ENCODE data around the gene ATG4A. TPM values are rescaled to one million over a fixed set of nuclear protein-coding genes. Genes with fewer than 3 reads are reported as not detected.

The ATG4A gene
- total RNA-seq, 2 experiments from 2014 or later, result 6.5 to 9.2 TPM

GRCh38 chrX:108071578-108071977 lies 20.0 kb upstream of the ATG4A start:
- Mint-ChIP-seq H3K36me3 (ENCODE audit: low read depth) (no peaks in the 10 kb centered on the region), H3K27ac (no peak overlapping the region), H3K4me1 (ENCODE audit: low read depth) (peaks cover 4% of the 10 kb centered on the region), H3K27me3 (no peaks in the 10 kb centered on the region), H3K9me3 (no peaks in the 10 kb centered on the region), H3K4me3 (no peak overlapping the region)
- TF ChIP-seq CTCF (IDR thresholded peaks at IDR 0.05), result no peak
- CTCF ChIA-PET, result interaction anchor here (1.0 to 2.0 kb wide), 6 partner anchors 11 to 121 kb away, joined by 3 to 23 read pairs (median 5); no protein-coding TSS in a partner anchor
- peak; percentile 10 for DNase-seq
- POLR2A ChIA-PET, result no interaction called here
- ATAC-seq, result no peak
- intact Hi-C loops (cut with micrococcal nuclease), result loop anchor here (5.0 kb wide), 1 partner anchor 49 kb away; no protein-coding TSS in a partner anchor

DNA sequence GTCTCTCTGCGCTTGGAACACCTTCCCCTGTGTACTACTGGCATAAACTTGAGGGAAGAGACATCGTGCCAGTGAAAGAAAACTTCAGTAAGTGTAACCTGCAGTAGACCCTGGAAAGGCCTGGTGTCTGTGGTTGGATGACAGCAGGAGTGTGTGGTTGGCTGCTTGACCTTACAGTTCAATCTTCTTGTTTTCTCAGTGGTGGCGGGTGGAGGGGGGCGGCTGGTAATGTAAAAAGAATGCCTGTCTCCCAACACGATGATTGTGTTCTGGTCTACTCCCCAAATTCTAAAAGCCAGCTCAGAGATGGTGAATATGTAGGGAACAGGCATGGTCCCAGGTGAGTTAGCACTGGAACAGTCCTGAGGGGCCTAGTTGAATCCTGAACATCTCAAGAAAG lies 18.8 kb upstream of the ATG4A start:
- no peaks in the 10 kb centered on the region for H3K9me3 Mint-ChIP-seq
- H3K36me3 Mint-ChIP-seq (ENCODE audit: low read depth), result no peaks in the 10 kb centered on the region
- ATAC-seq (no peak), DNase-seq (no peak)
- no peak for TF ChIP-seq CTCF (IDR thresholded peaks at IDR 0.05)
- H3K27me3 Mint-ChIP-seq, result no peaks in the 10 kb centered on the region
- POLR2A ChIA-PET, result no interaction called here
- CTCF ChIA-PET, result interaction anchor here (0.6 to 0.7 kb wide), 2 partner anchors 66 to 362 kb away, joined by 3 read pairs; no protein-coding TSS in a partner anchor
- peaks cover 4% of the 10 kb centered on the region for H3K4me1 Mint-ChIP-seq (ENCODE audit: low read depth)
- H3K4me3 Mint-ChIP-seq, result no peak overlapping the region
- intact Hi-C loops (cut with micrococcal nuclease), result loop anchor here (5.0 kb wide), 1 partner anchor 50 kb away; no protein-coding TSS in a partner anchor
- H3K27ac Mint-ChIP-seq, result no peak overlapping the region

DNA sequence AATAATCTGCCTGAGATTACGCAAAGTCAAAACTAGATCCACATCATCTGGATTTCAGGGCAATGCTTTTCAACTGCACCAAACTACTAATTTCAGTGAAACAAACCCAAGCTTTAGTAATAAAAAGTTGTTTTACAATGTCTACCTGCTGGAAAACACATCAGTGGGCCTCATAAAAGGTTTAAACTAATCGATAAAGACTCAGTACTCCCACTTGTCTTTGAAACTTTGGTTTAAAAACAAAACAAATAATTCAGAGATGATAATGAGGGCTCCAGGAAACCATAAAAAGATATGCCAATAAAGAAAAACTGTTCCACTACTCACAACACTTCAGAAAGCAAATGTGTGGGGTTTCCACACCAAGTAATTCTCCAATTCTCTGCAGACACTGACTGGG lies 10.5 kb upstream of the ATG4A start:
- ATAC-seq (no peak), DNase-seq (no peak)
- H3K9me3 Mint-ChIP-seq, result no peaks in the 10 kb centered on the region
- intact Hi-C loops (cut with micrococcal nuclease), result no loop called here
- CTCF ChIA-PET, result interaction anchor here (1.4 kb wide), 1 partner anchor 11 kb away, joined by 3 read pairs; no protein-coding TSS in a partner anchor
- no peaks in the 10 kb centered on the region for H3K4me1 Mint-ChIP-seq (ENCODE audit: low read depth)
- H3K27me3 Mint-ChIP-seq, result no peaks in the 10 kb centered on the region
- no peak overlapping the region for H3K27ac Mint-ChIP-seq
- no peak overlapping the region for H3K4me3 Mint-ChIP-seq
- H3K36me3 Mint-ChIP-seq (ENCODE audit: low read depth), result peaks cover 7% of the 10 kb centered on the region
- no peak for TF ChIP-seq CTCF (IDR thresholded peaks at IDR 0.05)
- POLR2A ChIA-PET, result interaction anchor here (1.4 kb wide), 1 partner anchor 13 kb away, joined by 3 read pairs; no protein-coding TSS in a partner anchor

DNA sequence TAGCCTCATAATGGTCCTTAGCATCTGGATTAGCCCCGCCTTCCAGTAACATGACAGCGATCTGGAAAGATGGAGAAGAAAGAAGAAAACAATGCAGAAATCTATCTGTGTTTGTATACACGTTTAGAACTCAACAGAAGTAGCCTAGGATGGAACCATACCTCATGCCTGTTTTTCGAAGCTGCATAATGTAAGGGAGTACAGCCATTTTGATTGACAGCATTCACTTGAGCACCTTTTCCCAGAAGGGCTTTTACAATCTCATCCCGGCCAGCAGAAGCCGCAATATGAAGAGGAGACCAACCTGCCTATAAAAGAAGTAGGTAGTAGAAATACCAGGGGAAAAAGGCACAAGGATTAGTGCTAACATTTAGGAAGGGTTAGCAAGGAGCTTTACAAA lies 3.8 kb upstream of the ATG4A start:
- peaks cover 12% of the 10 kb centered on the region for H3K4me1 Mint-ChIP-seq (ENCODE audit: low read depth)
- no peaks in the 10 kb centered on the region for H3K9me3 Mint-ChIP-seq
- intact Hi-C loops (cut with micrococcal nuclease), result no loop called here
- TF ChIP-seq CTCF (IDR thresholded peaks at IDR 0.05), result no peak
- POLR2A ChIA-PET, result no interaction called here
- no peak overlapping the region for H3K4me3 Mint-ChIP-seq
- no peaks in the 10 kb centered on the region for H3K27me3 Mint-ChIP-seq
- H3K36me3 Mint-ChIP-seq (ENCODE audit: low read depth), result peaks cover 11% of the 10 kb centered on the region
- ATAC-seq (no peak), DNase-seq (no peak)
- H3K27ac Mint-ChIP-seq, result no peak overlapping the region
- CTCF ChIA-PET, result no interaction called here

GRCh38 chrX:108088511-108088910 lies 3.1 kb upstream of the ATG4A start:
- ChIA-PET POLR2A (interaction anchor here (0.6 kb wide), 1 partner anchor 68 kb away, joined by 3 read pairs; no protein-coding TSS in a partner anchor), CTCF (no interaction called here)
- Mint-ChIP-seq H3K36me3 (ENCODE audit: low read depth) (peaks cover 11% of the 10 kb centered on the region), H3K4me3 (no peak overlapping the region), H3K9me3 (no peaks in the 10 kb centered on the region), H3K27ac (no peak overlapping the region), H3K27me3 (no peaks in the 10 kb centered on the region), H3K4me1 (ENCODE audit: low read depth) (peaks cover 12% of the 10 kb centered on the region)
- DNase-seq (no peak), ATAC-seq (no peak)
- intact Hi-C loops (cut with micrococcal nuclease), result no loop called here
- no peak for TF ChIP-seq CTCF (IDR thresholded peaks at IDR 0.05)

Data from activated CD8-positive, alpha-beta T cell treated with anti-CD3 and anti-CD28 coated beads for 36 hours (primary cell).